ENCODE data around the gene MYO10.

GRCh38 chr5:16855898-16856297 is 80.2 kb downstream of the MYO10 start:
- TF ChIP-seq POLR2A (IDR thresholded peaks at IDR 0.05), result no peak
- TF ChIP-seq CTCF (IDR thresholded peaks at IDR 0.05), result no peak
